Measurements from ENCODE around the gene TBC1D16. TPM values are rescaled to one million over a fixed set of nuclear protein-coding genes. Genes with fewer than 3 reads are reported as not detected.

TBC1D16 gene
- total and polyA plus RNA-seq, 12 donors: 4.8 to 23.3 (median 17.0) TPM

GRCh38 chr17:79950306-79950705, 85.4 kb downstream of the TBC1D16 start:
- no peak for TF ChIP-seq CTCF (IDR thresholded peaks at IDR 0.05)
- ATAC-seq (no peak), DNase-seq (no peak)
- Histone ChIP-seq H3K9me3 (no peaks in the 10 kb centered on the region), H3K4me1 (peaks cover 3 to 25% (median 18%) of the 10 kb centered on the region in 9 donors), H3K36me3 (peaks cover 0 to 39% (median 12%) of the 10 kb centered on the region in 9 donors), H3K27ac (no peak overlapping the region), H3K4me3 (no peak overlapping the region), H3K27me3 (no peaks in the 10 kb centered on the region)
- intact Hi-C loops (cut with DNase I): loop anchor here in 1 of 10 donors (10.0 kb wide), 1 partner anchor 86 kb away; no protein-coding TSS in a partner anchor
- 93% methylated on average over 31 of the region's 31 CpGs for WGBS, 2 donors

- Histone ChIP-seq H3K36me3 (peaks cover 0 to 44% (median 14%) of the 10 kb centered on the region in 9 donors), H3K9me3 (no peaks in the 10 kb centered on the region), H3K27ac (no peak overlapping the region), H3K4me1 (peaks cover 3 to 25% (median 18%) of the 10 kb centered on the region in 9 donors), H3K27me3 (no peaks in the 10 kb centered on the region), H3K4me3 (no peak overlapping the region)
- DNase-seq (no peak), ATAC-seq (no peak)
- no peak for TF ChIP-seq CTCF (IDR thresholded peaks at IDR 0.05)
- WGBS, 2 donors: 92 to 94% methylated on average over 27 of the region's 27 CpGs
- intact Hi-C loops (cut with DNase I): loop anchor here in 1 of 10 donors (10.0 kb wide), 1 partner anchor 85 kb away; no protein-coding TSS in a partner anchor
These were observed 85.9 kb downstream of the TBC1D16 start for GRCh38 chr17:79949656-79950209.

- Histone ChIP-seq H3K9me3 (no peaks in the 10 kb centered on the region), H3K36me3 (peaks cover 0 to 51% (median 18%) of the 10 kb centered on the region in 9 donors), H3K4me3 (no peak overlapping the region), H3K4me1 (peaks cover 3 to 25% (median 18%) of the 10 kb centered on the region in 9 donors), H3K27me3 (no peaks in the 10 kb centered on the region), H3K27ac (no peak overlapping the region)
- no peak for TF ChIP-seq CTCF (IDR thresholded peaks at IDR 0.05)
- DNase-seq: no peak
- no peak for ATAC-seq
- intact Hi-C loops (cut with DNase I): no loop called here
- 90 to 92% methylated on average over 29 of the region's 29 CpGs for WGBS, 2 donors
These were observed 86.6 kb downstream of the TBC1D16 start for GRCh38 chr17:79948945-79949655.

- 92 to 98% methylated on average over 10 of the region's 10 CpGs for WGBS, 2 donors
- no peaks in the 10 kb centered on the region for H3K27me3 ChIP-seq
- TF ChIP-seq CTCF (IDR thresholded peaks at IDR 0.05): no peak
- ATAC-seq: no peak
- no peaks in the 10 kb centered on the region for H3K9me3 ChIP-seq
- intact Hi-C loops (cut with DNase I): no loop called here
- peaks cover 3 to 25% (median 18%) of the 10 kb centered on the region in 9 donors for H3K4me1 ChIP-seq
- peaks cover 0 to 57% (median 18%) of the 10 kb centered on the region in 9 donors for H3K36me3 ChIP-seq
- no peak overlapping the region for H3K4me3 ChIP-seq
- no peak overlapping the region for H3K27ac ChIP-seq
- DNase-seq: no peak
These were observed 87.2 kb downstream of the TBC1D16 start for GRCh38 chr17:79948406-79948944.
